Heart left ventricle (tissue), 13 donors: ENCODE measurements around the gene LNP1.

ENCODE experiments used
- CTCF ChIP-seq, 12 donors: fragments of 200-600 bp; sonication (generic) in 4 of 12; IDR thresholded peaks; one replicate each; pipeline versions ENCODE4 v1.5.0 to v1.8.0; 2018 to 2022; ENCODE audit warnings: antibody characterized with exemption in 12 of 12, mild to moderate bottlenecking in 5 of 12
- POLR2A ChIP-seq, 2 donors: fragments of 450-650 bp; IDR thresholded peaks; one replicate each; pipeline ENCODE4 v1.6.1; 2017; ENCODE audit warnings: antibody characterized with exemption in 2 of 2, mild to moderate bottlenecking in 2 of 2, moderate library complexity in 2 of 2
- donor health status: ischemic (EF 13 %, LVEDD 7.1; RV severe dilation, severe dysfunction).
- donor health status: DM: no; HTN: yes; CAD: no.
- donor health status: DM: no; HTN: no; CAD: no.
- donor health status: ischemic (EF 25% LVEDD 6.9; RV normal size, moderate dysfunction).
- donor health status: ischemic (EF 25% LVEDD 5.7; RV mildly dilated, moderate dysfunction).
- donor health status: ischemic (EF 35%, LVEDD 5.7; RV mildly dilated, moderate dysfunction).
- donor health status: nonischemic (EF 11% LVEDD 7.7; RV severe dilation, severe dysfunction).
- donor health status: DM: yes; HTN: yes; CAD: no.
- donor health status: PGD.
- donor health status: ischemic (EF 29% LVEDD 5.4; RV normal size, mild dysfunction).
- donor health status: nonischemic (EF 23%, LVEDD 6.1; RV moderate dilation, normal function).

GRCh38 chr3:100366424-100366823 lies 34.9 kb upstream of the LNP1 start:
- no peak for TF ChIP-seq CTCF (IDR thresholded peaks at IDR 0.05)
- no peak for TF ChIP-seq POLR2A (IDR thresholded peaks at IDR 0.05)
